Mesenchymal stem cell (in vitro differentiated cells and primary cell): ENCODE data around the gene SETMAR.
A peak's percentile ranks its signal among the peaks of the same experiment; 100 is the strongest.

ENCODE experiments used
- DNase-seq: peaks from one replicate; pipeline ENCODE4 v3.0.0-alpha.2; 2013
- H2AFZ ChIP-seq: one replicate; pipeline ENCODE4 v1.6.1; 2013; ENCODE audit warnings: low read depth, mild to moderate bottlenecking, control low read depth, inconsistent platforms, low read length, moderate library complexity
- H2AK5ac ChIP-seq: 2 replicates; pipeline ENCODE4 v1.6.1; 2013; ENCODE audit warnings: low read length, moderate library complexity, mild to moderate bottlenecking, inconsistent platforms; ENCODE audit not compliant: severe bottlenecking
- H2BK120ac ChIP-seq: one replicate; pipeline ENCODE4 v1.6.1; 2013; ENCODE audit warnings: low read depth, mild to moderate bottlenecking, inconsistent platforms, low read length, moderate library complexity
- H2BK12ac ChIP-seq, 2 experiments: one replicate each; pipeline ENCODE4 v1.6.1; 2013; ENCODE audit warnings: inconsistent platforms in 2 of 2, low read length in 2 of 2, mild to moderate bottlenecking in 2 of 2, moderate library complexity in 2 of 2, control low read depth in 1 of 2
- H2BK15ac ChIP-seq: one replicate; pipeline ENCODE4 v1.6.1; 2013; ENCODE audit warnings: mild to moderate bottlenecking, low read depth, inconsistent platforms; ENCODE audit not compliant: poor library complexity, severe bottlenecking
- H2BK5ac ChIP-seq: 2 replicates; pipeline ENCODE4 v1.6.1; 2013; ENCODE audit warnings: low read depth, mild to moderate bottlenecking, low read length, control low read depth, inconsistent platforms; ENCODE audit not compliant: poor library complexity, severe bottlenecking
- H3K14ac ChIP-seq, 2 experiments: one replicate each; pipeline ENCODE4 v1.6.1; 2013; ENCODE audit warnings: inconsistent platforms in 2 of 2, low read length in 2 of 2, control low read depth in 1 of 2, mild to moderate bottlenecking in 1 of 2, moderate library complexity in 1 of 2
- H3K18ac ChIP-seq, 2 experiments: one replicate each; pipeline ENCODE4 v1.6.1; 2013; ENCODE audit warnings: inconsistent platforms in 2 of 2, low read length in 2 of 2, control low read depth in 1 of 2, low read depth in 1 of 2, mild to moderate bottlenecking in 1 of 2
- H3K23ac ChIP-seq, 2 experiments: one replicate each; pipeline ENCODE4 v1.6.1; 2013; ENCODE audit warnings: inconsistent platforms in 2 of 2, low read length in 2 of 2, mild to moderate bottlenecking in 2 of 2, moderate library complexity in 2 of 2, control low read depth in 1 of 2
- H3K27ac ChIP-seq: 2 replicates; pipeline ENCODE4 v1.5.1; 2013; ENCODE audit warnings: mild to moderate bottlenecking, moderate library complexity, low read length, control low read depth, inconsistent platforms; ENCODE audit not compliant: poor library complexity, severe bottlenecking
- H3K27me3 ChIP-seq, 2 experiments: 2 replicates each; pipeline versions ENCODE4 v1.6.1 to v1.7.0; 2013; ENCODE audit warnings: low read length in 2 of 2, mild to moderate bottlenecking in 2 of 2, moderate library complexity in 2 of 2, control low read depth in 1 of 2, inconsistent platforms in 1 of 2; ENCODE audit not compliant: control insufficient read depth in 1 of 2, insufficient read depth in 1 of 2
- H3K36me3 ChIP-seq, 2 experiments: 2 replicates each; pipeline versions ENCODE4 v1.6.1 to v1.7.0; 2013; ENCODE audit warnings: low read length in 2 of 2, control low read depth in 1 of 2, inconsistent platforms in 1 of 2, low read depth in 1 of 2, mild to moderate bottlenecking in 1 of 2; ENCODE audit not compliant: insufficient read depth in 2 of 2, control insufficient read depth in 1 of 2
- H3K4ac ChIP-seq, 2 experiments: one replicate each; pipeline ENCODE4 v1.6.1; 2013; ENCODE audit warnings: inconsistent platforms in 2 of 2, low read length in 2 of 2, mild to moderate bottlenecking in 2 of 2, moderate library complexity in 2 of 2, control low read depth in 1 of 2, low read depth in 1 of 2
- H3K4me1 ChIP-seq: 2 replicates; pipeline ENCODE4 v1.6.1; 2013; ENCODE audit warnings: low read depth, low read length, control low read depth; ENCODE audit not compliant: control insufficient read depth, insufficient read depth
- H3K4me2 ChIP-seq: 2 replicates; pipeline ENCODE4 v1.6.1; 2013; ENCODE audit warnings: low read length, mild to moderate bottlenecking, inconsistent platforms; ENCODE audit not compliant: poor library complexity, severe bottlenecking
- H3K4me3 ChIP-seq, 2 experiments: 2 replicates each; pipeline versions ENCODE4 v1.5.1 to v1.7.0; 2013; ENCODE audit warnings: low read length in 2 of 2, mild to moderate bottlenecking in 2 of 2, control low read depth in 1 of 2, low read depth in 1 of 2; ENCODE audit not compliant: insufficient read depth in 1 of 2
- H3K79me1 ChIP-seq: replicated peaks from 2 replicates; pipeline ENCODE4 v1.6.1; 2013; ENCODE audit warnings: mild to moderate bottlenecking, control low read depth, low read length, inconsistent platforms; ENCODE audit not compliant: poor library complexity, severe bottlenecking
- H3K9ac ChIP-seq: 2 replicates; pipeline ENCODE4 v1.7.0; 2013; ENCODE audit warnings: mild to moderate bottlenecking, low read length, moderate library complexity
- H3K9me3 ChIP-seq: 2 replicates; pipeline ENCODE4 v1.7.0; 2013; ENCODE audit warnings: mild to moderate bottlenecking, low read length; ENCODE audit not compliant: control insufficient read depth
- H4K8ac ChIP-seq: one replicate; pipeline ENCODE4 v1.6.1; 2013; ENCODE audit warnings: inconsistent platforms, mild to moderate bottlenecking, low read length, moderate library complexity
- H4K91ac ChIP-seq: one replicate; pipeline ENCODE4 v1.6.1; 2013; ENCODE audit warnings: mild to moderate bottlenecking, low read length, inconsistent platforms
- WGBS: methylation state at CpG from one replicate; pipeline ENCODE4 v1.1.7; 2013; ENCODE audit warnings: mixed read lengths; 5-methylcytosine and 5-hydroxymethylcytosine counted together

The SETMAR gene

DNA sequence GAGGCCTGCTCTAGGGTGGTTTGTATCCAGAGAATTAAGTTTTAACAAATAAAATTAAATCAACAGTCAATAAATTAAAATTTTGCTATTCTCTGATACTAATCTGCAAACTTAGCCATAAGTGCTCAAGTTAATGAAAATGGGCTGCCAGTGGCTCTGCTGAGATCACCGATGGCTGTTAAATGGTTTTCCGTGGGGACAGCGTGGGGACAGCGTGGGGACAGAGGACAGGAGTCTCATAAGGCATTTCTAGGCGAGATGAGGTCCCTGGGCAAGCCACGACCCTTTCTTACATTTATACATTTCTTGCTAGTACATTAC lies 53.0 kb downstream of the SETMAR start:
- Histone ChIP-seq H2AK5ac (no peak overlapping the region), H3K14ac (no peak overlapping the region), H3K27me3 (no peaks in the 10 kb centered on the region), H3K23ac (no peak overlapping the region), H3K4me1 (peaks cover 5% of the 10 kb centered on the region), H3K27ac (peak overlapping the region; percentile 31), H2AFZ (no peak overlapping the region), H3K36me3 (no peaks in the 10 kb centered on the region), H2BK120ac (no peak overlapping the region), H2BK15ac (no peak overlapping the region), H3K4me3 (no peak overlapping the region), H3K18ac (no peak overlapping the region), H2BK5ac (no peak overlapping the region), H4K8ac (no peak overlapping the region), H3K4me2 (no peak overlapping the region), H4K91ac (no peak overlapping the region), H3K79me1 (no peaks in the 10 kb centered on the region), H3K9me3 (no peaks in the 10 kb centered on the region), H3K9ac (no peak overlapping the region), H3K4ac (no peak overlapping the region), H2BK12ac (no peak overlapping the region)
- WGBS, result 99% methylated on average over 6 of the region's 6 CpGs
- no peak for DNase-seq

DNA sequence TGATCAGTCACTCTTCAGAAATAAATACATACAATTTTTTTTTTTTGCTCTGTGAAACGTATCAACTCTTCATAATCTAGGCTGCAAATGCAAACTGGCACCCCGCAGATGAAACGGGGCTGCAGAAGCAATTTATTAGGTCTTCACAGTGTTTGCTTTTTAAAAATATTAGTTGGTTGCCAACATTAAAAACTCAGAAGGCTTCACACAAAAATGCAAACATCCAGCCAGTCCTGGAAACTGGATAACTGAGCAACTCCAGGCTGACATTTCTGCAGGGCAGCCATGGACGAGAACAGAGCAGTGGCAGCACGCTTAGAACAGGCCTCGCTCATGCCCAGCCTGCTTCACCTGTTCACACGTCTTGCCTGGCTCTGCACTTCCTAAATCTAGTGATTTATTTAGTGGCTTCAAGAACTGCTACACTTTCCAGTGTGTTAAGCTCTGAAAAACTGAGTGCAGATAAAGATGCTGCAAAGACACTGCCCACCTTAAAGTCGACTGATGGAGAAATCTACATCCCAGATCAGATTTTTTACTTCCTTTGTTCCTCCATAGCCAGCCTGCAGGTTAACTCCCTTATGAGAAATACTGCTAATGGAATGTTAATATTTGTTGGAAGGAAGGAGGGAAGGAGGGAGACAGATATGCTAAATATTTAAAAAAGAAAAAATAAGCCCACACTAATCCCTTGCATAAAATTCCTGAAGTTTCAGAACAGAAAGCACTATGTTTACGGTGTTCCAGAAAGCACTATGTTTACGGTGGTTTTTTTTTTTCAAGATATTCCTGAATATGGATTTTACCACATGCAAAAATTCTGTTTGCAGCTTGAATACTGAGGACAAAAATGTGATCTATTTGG lies 53.6 kb downstream of the SETMAR start:
- Histone ChIP-seq H3K4me2 (no peak overlapping the region), H3K4me1 (peaks cover 5% of the 10 kb centered on the region), H3K79me1 (no peaks in the 10 kb centered on the region), H3K36me3 (peaks cover 3 to 5% of the 10 kb centered on the region in 2 experiments), H2AFZ (no peak overlapping the region), H3K23ac (no peak overlapping the region), H2BK15ac (no peak overlapping the region), H3K4ac (no peak overlapping the region), H3K4me3 (no peak overlapping the region), H3K9me3 (no peaks in the 10 kb centered on the region), H2BK120ac (no peak overlapping the region), H3K18ac (no peak overlapping the region), H2BK12ac (no peak overlapping the region), H2AK5ac (no peak overlapping the region), H2BK5ac (no peak overlapping the region), H3K9ac (no peak overlapping the region), H3K27ac (no peak overlapping the region), H4K91ac (no peak overlapping the region), H4K8ac (no peak overlapping the region), H3K14ac (no peak overlapping the region), H3K27me3 (no peaks in the 10 kb centered on the region)
- WGBS, result 93% methylated on average over 8 of the region's 10 CpGs
- DNase-seq, result no peak

DNA sequence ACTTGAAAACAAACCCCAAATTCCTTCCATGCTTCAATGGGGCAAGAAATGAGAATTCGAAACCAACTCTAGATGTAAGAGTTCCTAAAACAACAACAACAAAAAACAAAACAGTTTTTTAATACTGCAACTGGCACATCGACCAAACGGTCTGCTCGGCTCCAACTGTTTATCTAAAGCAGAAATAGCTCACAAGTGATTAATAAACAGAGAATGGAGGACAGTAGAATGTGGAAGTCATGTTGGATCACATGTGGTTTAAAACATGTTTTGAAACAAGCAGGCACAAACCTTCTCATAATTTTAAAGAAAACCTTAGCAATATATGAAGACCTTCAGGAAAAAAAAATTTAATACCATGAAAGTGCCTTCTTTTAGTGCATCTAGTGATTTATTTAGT lies 55.1 kb downstream of the SETMAR start:
- no peak overlapping the region for H3K23ac ChIP-seq
- H3K36me3 ChIP-seq, result peaks cover 5 to 11% of the 10 kb centered on the region in 2 experiments
- H2BK12ac ChIP-seq, result no peak overlapping the region
- no peak overlapping the region for H2BK15ac ChIP-seq
- H3K4me3 ChIP-seq, result no peak overlapping the region
- H3K4me2 ChIP-seq, result no peak overlapping the region
- DNase-seq, result peak; percentile 27
- no peak overlapping the region for H3K18ac ChIP-seq
- H2BK5ac ChIP-seq, result no peak overlapping the region
- H3K27ac ChIP-seq, result no peak overlapping the region
- H2AK5ac ChIP-seq, result no peak overlapping the region
- H2AFZ ChIP-seq, result no peak overlapping the region
- no peak overlapping the region for H2BK120ac ChIP-seq
- 77% methylated on average over 4 of the region's 4 CpGs for WGBS
- H3K4ac ChIP-seq, result no peak overlapping the region
- peaks cover 5% of the 10 kb centered on the region for H3K4me1 ChIP-seq
- no peaks in the 10 kb centered on the region for H3K9me3 ChIP-seq
- H4K8ac ChIP-seq, result no peak overlapping the region
- no peak overlapping the region for H4K91ac ChIP-seq
- no peaks in the 10 kb centered on the region for H3K27me3 ChIP-seq
- H3K9ac ChIP-seq, result no peak overlapping the region
- H3K14ac ChIP-seq, result no peak overlapping the region
- H3K79me1 ChIP-seq, result no peaks in the 10 kb centered on the region

DNA sequence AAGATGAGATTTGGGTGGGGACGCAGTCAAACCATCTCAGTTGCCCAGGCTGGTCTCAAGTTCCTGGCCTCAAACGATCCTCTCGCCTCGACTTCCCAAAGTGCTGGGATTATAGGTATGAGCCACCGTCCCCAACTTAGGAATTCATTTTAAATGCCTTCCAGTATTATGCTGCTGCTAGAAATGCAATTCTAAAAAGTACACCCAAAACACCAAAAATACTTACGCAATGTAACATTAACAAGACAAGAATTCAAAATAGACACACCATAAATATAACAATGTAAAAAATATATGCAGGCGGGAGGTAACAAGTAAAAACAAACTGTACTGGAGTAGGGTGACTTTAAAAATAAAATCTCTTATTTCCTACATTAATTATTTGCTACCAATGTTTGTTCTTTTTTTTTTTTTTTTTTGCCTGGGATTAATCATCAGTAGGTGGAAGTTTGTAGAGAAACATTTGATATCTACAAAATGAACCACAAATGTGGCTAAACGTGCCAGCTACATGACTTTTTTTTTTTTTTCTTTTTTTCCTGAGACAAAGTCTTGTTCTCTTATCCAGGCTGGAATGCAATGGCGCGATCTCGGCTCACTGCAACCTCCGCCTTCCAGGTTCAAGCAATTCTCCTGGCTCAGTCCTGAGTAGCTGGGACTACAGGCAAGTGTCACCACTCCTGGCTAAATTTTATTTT lies 56.8 kb downstream of the SETMAR start:
- Histone ChIP-seq H2BK120ac (no peak overlapping the region), H2BK12ac (no peak overlapping the region), H3K9me3 (no peaks in the 10 kb centered on the region), H3K4ac (no peak overlapping the region), H3K4me2 (no peak overlapping the region), H3K27ac (no peak overlapping the region), H2BK5ac (no peak overlapping the region), H2BK15ac (no peak overlapping the region), H3K18ac (peak overlapping the region in 1 of 2 experiments; percentile 3), H3K23ac (no peak overlapping the region), H3K27me3 (no peaks in the 10 kb centered on the region), H4K8ac (no peak overlapping the region), H2AFZ (no peak overlapping the region), H3K79me1 (no peaks in the 10 kb centered on the region), H3K36me3 (peaks cover 5 to 11% of the 10 kb centered on the region in 2 experiments), H4K91ac (no peak overlapping the region), H2AK5ac (no peak overlapping the region), H3K9ac (no peak overlapping the region), H3K4me1 (peaks cover 5% of the 10 kb centered on the region), H3K14ac (no peak overlapping the region), H3K4me3 (no peak overlapping the region)
- no peak for DNase-seq
- 97% methylated on average over 10 of the region's 12 CpGs for WGBS
